ENCODE results near the gene TRAFD1. TPM values are rescaled to one million over a fixed set of nuclear protein-coding genes. Genes with fewer than 3 reads are reported as not detected.
A peak's percentile ranks its signal among the peaks of the same experiment; 100 is the strongest.

The TRAFD1 gene
- total RNA-seq, 4 donors from 2014 or later: 37.0 to 56.9 (median 44.4) TPM

GRCh38 chr12:112168561-112168971, 43.2 kb downstream of the TRAFD1 start:
- WGBS, 2 donors: 78% methylated on average over 3 of the region's 8 CpGs; no CpG with 5 or more reads in 1 of the 2 donors
- intact Hi-C loops (cut with DNase I): no loop called here
- no peak for DNase-seq
- Histone ChIP-seq H3K36me3 (peaks cover 4 to 89% (median 6%) of the 10 kb centered on the region in 3 donors), H3K27me3 (no peaks in the 10 kb centered on the region), H3K9me3 (no peaks in the 10 kb centered on the region), H3K4me1 (no peaks in the 10 kb centered on the region), H3K27ac (no peak overlapping the region), H3K4me3 (no peak overlapping the region)
- no peak for TF ChIP-seq CTCF (IDR thresholded peaks at IDR 0.05)
- TF ChIP-seq POLR2A (IDR thresholded peaks at IDR 0.05): no peak

DNA sequence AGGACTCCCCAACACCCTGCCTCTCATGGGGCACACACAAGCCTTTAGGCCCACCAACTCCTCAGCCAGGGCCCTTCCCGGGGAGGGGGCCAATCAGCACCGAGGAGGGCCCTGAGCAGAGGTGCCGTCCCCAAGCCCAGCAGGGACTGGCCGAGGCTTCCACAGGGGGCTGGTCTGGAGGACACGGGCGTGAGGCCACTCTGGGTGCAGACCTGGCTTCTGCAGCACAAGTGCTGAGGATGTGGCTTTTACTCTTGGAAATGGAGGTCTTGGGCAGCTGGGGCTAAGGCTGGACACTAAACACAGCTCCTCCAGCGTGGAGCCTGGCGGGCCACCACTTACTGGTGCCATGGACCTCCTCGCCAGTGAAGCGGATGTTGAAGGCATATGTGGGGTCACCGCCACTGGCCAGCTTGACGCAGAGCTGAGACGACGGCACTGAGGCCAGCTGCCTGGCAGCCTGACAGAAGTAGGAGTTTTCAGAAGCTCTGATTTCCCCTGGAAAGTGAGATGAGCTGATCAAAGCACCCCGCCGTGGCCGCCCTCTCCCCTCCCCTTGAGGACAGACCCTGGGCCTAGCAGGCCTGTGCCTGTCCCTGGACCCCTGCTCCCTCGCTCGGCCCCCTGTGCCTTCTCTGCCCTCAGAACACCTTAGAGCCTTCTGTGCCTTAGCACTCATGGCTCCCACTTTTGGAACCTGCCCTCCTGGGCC, 44.0 kb downstream of the TRAFD1 start:
- H3K4me3 ChIP-seq: no peak overlapping the region
- H3K27me3 ChIP-seq: no peaks in the 10 kb centered on the region
- no peak overlapping the region for H3K27ac ChIP-seq
- no peak for DNase-seq
- no peaks in the 10 kb centered on the region for H3K9me3 ChIP-seq
- WGBS, 2 donors: 86 to 96% methylated on average over 4 to 10 of the region's 19 CpGs
- H3K36me3 ChIP-seq: peaks cover 4 to 89% (median 6%) of the 10 kb centered on the region in 3 donors
- intact Hi-C loops (cut with DNase I): no loop called here
- TF ChIP-seq CTCF (IDR thresholded peaks at IDR 0.05): no peak
- no peak for TF ChIP-seq POLR2A (IDR thresholded peaks at IDR 0.05)
- no peaks in the 10 kb centered on the region for H3K4me1 ChIP-seq

GRCh38 chr12:112169966-112170365, 44.6 kb downstream of the TRAFD1 start:
- WGBS, 2 donors: 89% methylated on average over 3 to 4 of the region's 7 CpGs
- no peak for DNase-seq
- Histone ChIP-seq H3K4me1 (no peaks in the 10 kb centered on the region), H3K36me3 (peaks cover 4 to 92% (median 9%) of the 10 kb centered on the region in 3 donors), H3K9me3 (no peaks in the 10 kb centered on the region), H3K4me3 (no peak overlapping the region), H3K27ac (no peak overlapping the region), H3K27me3 (no peaks in the 10 kb centered on the region)
- intact Hi-C loops (cut with DNase I): no loop called here
- TF ChIP-seq CTCF (IDR thresholded peaks at IDR 0.05) (no peak), POLR2A (IDR thresholded peaks at IDR 0.05) (no peak)

DNA sequence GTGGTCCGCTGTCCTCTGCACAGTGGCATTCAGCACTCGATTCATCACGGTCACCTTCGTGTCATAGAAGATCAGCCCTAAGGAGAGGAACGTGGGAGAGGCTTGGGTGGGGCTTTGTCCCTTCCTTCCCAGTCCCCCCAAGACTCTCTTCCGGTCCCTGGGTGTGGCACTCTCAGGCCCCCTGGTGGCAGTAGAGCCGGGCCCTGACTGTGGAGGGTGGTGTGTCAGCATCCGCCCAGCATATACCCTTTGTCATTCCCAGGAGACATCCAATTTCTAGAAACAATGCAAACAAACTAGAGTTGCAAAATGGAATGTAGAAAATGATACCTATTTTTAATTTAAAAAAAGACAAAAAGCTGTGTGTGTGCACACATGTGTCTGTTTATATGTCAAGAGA, 45.0 kb downstream of the TRAFD1 start:
- H3K4me1 ChIP-seq: no peaks in the 10 kb centered on the region
- no peaks in the 10 kb centered on the region for H3K9me3 ChIP-seq
- H3K4me3 ChIP-seq: no peak overlapping the region
- no peak overlapping the region for H3K27ac ChIP-seq
- peaks cover 4 to 96% (median 13%) of the 10 kb centered on the region in 3 donors for H3K36me3 ChIP-seq
- 67% methylated on average over 8 of the region's 8 CpGs; no CpG with 5 or more reads in 1 of the 2 donors for WGBS, 2 donors
- DNase-seq: no peak
- no peaks in the 10 kb centered on the region for H3K27me3 ChIP-seq
- intact Hi-C loops (cut with DNase I): no loop called here
- peak in 3 of 6 experiments; percentile 18 to 43 (median 29) for TF ChIP-seq CTCF (IDR thresholded peaks at IDR 0.05)
- no peak for TF ChIP-seq POLR2A (IDR thresholded peaks at IDR 0.05)

GRCh38 chr12:112170971-112171596, 45.7 kb downstream of the TRAFD1 start:
- Histone ChIP-seq H3K27ac (no peak overlapping the region), H3K36me3 (peaks cover 6 to 100% (median 20%) of the 10 kb centered on the region in 3 donors), H3K4me1 (no peaks in the 10 kb centered on the region), H3K9me3 (no peaks in the 10 kb centered on the region), H3K27me3 (no peaks in the 10 kb centered on the region), H3K4me3 (no peak overlapping the region)
- no peak for TF ChIP-seq CTCF (IDR thresholded peaks at IDR 0.05)
- no peak for TF ChIP-seq POLR2A (IDR thresholded peaks at IDR 0.05)
- WGBS, 2 donors: 91 to 92% methylated on average over 9 to 14 of the region's 17 CpGs
- intact Hi-C loops (cut with DNase I): no loop called here
- no peak for DNase-seq

All from esophagus squamous epithelium (tissue), 5 donors.